Measurements from ENCODE around the gene BRI3.

The BRI3 gene

DNA sequence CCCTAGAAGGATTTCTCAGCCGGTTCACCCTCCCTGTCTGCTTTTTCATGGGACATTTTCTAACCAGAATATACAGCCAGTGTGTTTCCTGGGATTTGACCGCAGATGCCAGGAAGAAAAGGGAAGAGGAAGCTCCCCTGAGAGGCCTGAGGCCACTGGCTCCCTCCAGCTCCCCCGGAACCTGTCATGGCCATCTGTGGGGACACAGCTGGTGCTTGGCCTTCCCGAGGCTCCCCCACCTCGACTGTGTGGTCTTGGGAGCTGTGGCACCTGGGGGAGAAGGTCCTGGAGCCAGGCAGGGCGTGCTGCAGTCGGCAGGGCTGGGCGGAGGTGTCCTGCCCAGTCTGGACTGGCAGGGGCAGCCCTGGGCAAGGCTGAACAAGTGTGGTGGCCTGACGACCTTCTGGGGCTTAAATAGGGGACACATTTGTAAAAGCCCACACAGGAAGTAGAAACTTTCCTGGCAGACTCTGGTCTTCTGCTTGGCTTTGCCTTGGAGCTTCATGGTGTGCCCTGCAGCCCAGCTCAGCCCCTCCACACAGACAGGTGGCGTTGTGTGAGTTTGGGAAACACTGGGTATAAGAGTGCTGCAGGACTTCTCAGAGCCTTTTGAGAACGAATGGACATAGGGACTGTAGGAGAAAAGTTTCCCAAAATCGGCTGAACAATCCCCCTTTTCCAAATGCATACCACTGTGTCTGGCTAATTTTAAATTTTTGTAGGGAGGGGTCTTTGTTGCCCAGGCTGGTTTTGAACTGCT, 6.8 kb downstream of the BRI3 start:
- no peak for DNase-seq

GRCh38 chr7:98289333-98289875, 7.9 kb downstream of the BRI3 start:
- no peak for DNase-seq

DNA sequence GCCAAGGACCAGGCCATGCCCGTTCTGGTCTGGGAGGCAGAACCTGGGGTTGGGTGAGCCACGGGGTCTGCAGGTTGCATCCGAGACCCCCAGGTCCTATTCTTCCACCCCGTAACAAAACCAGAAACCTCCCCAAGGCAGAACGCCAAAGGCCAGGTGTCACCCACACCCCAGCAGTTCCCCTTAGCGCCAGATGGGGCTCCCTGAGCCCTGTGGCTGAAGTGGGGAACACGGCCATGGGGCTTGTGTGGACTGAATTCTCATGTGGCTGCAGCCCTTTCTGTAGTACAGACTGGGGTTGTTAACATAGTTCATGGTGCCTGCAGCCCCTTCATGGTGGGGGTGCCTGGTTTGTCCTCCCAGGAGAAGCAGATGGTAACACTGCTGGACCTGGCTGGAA, 10.2 kb downstream of the BRI3 start:
- DNase-seq: peak; percentile 19

GRCh38 chr7:98293265-98293664, 11.8 kb downstream of the BRI3 start:
- no peak for DNase-seq

DNA sequence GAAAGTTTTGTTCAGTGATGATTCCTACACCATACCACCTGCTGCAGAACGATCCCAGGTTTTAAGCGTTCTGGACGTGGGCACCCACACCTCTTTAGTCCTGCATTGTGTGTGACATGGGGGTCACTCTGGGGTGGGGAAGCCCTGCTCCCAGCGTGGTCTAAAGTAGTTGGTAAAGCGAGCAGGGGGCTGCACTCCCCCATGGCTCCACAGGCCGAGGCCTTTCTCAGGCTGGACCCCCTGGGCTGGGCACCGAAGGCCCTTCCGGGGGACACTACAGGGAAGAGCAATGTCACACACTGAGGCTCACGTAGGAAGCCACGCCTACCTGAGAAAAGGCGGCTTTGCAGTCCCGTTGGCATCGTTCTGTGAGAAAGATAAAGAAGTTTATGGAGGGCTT, 12.3 kb downstream of the BRI3 start:
- DNase-seq: no peak

GRCh38 chr7:98294326-98294725, 12.8 kb downstream of the BRI3 start:
- no peak for DNase-seq

DNA sequence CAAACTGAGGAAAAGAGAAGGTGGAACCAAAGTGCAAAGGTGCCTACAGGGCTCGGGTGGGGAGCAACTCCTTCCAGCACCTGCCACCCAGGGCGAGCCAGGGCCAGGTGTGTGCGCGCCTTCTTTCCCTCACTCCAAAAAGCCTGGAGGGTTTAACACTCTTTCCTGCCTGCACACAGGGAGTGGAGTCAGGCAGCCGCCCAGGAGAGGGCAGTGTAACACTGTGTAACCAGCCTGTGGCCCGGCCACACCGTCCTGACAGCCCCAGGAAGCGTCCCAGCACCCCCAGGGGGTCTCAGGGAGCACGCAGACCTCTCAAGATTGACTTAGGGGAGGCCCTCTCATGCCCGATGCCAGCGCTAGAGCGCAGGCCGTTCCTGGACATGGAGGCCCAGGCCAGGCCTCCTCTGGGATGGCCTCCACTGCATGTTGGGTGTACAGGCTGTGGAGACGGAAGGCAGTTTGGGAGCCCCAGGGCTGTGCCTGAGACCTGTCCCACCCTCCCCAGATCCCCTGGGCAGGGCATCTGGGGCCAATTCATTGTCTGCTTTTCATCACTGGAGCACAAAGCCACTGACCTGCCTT, 13.4 kb downstream of the BRI3 start:
- peak; percentile 91 for DNase-seq

DNA sequence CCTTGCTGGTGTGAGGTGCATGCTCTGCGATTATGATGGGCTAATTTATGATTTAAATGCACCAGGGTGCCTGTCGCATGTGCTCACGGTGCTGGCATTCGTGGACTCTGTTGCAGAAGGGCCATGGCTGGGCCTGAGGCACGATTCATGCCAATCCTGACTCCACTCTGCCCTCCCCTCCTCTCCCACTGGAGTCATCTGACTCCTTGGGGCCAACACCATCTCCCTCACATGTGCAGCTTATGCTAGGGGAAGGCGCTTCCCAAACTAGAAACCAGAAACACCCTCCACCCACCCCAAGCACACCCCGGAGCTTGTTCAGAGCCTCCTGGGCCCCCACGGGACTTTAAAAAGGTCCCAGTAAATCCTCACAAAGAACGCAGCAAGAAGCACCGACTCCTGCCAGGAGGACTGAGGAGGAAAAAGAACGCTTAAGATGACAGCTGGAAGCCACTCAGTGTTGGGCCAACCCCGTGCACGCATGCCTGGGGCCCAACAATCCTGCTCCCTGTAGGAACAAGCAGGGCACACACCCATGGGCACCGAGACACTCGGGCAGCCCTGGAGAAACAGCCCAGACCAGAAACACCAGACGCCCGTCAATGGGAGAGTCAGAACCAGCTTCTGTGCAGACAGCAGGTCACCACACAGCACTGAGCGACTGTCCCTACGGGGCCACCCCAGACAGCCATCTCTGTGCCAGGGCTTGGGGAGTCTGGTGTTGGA, 14.1 kb downstream of the BRI3 start:
- DNase-seq: no peak

DNA sequence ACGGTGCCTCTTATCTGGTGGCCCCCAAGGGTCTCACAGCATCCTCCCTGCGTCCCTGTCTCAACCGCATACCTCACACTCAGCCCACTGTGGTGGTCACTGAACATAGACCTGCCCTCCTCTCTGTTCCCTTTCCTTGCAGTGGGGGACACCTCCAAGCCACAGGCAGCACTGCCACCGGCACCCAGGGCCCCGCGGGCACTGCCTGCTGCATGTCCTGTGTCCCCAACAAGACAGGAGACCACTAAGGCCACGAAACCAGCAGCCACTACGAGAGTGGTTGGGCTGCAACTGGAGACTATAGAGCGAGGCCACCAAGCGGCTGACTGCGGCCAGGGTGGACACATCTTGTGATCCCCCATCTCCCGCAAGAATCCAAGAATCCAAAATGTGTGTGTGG, 15.3 kb downstream of the BRI3 start:
- DNase-seq: no peak

GRCh38 chr7:98297626-98298286, 16.3 kb downstream of the BRI3 start:
- DNase-seq: no peak

GRCh38 chr7:98300595-98301372, 19.3 kb downstream of the BRI3 start:
- DNase-seq: no peak

- no peak for DNase-seq
Observed at GRCh38 chr7:98301693-98302470, 20.4 kb downstream of the BRI3 start.

GRCh38 chr7:98303176-98303865, 21.8 kb downstream of the BRI3 start:
- no peak for DNase-seq

DNA sequence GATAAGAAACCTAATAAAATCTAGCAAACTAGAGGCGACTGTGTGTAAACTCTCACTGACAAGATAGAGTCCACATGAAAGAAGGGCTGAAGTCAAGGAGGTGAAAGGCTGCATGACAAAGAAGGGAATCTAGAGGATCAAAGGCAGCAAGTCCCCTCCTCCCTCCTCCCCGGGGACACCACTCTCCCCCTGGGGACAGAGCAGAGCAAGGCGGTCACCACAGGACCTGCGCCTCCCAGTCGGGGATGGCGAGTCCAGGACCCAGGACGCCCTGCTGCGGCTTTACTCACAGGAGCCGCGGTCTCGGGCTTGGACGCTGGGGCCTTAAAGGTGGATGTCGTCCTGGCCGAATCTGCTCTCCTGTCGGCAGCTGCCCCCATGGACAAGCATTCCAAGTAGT, 22.4 kb downstream of the BRI3 start:
- no peak for DNase-seq

- no peak for DNase-seq
Observed at GRCh38 chr7:98305951-98306535, 24.6 kb downstream of the BRI3 start.

GRCh38 chr7:98307971-98308466, 26.5 kb downstream of the BRI3 start:
- DNase-seq: no peak

- DNase-seq: no peak
Observed at GRCh38 chr7:98309566-98309965, 28.1 kb downstream of the BRI3 start.

- no peak for DNase-seq
Observed at GRCh38 chr7:98312201-98312600, 30.7 kb downstream of the BRI3 start.

DNA sequence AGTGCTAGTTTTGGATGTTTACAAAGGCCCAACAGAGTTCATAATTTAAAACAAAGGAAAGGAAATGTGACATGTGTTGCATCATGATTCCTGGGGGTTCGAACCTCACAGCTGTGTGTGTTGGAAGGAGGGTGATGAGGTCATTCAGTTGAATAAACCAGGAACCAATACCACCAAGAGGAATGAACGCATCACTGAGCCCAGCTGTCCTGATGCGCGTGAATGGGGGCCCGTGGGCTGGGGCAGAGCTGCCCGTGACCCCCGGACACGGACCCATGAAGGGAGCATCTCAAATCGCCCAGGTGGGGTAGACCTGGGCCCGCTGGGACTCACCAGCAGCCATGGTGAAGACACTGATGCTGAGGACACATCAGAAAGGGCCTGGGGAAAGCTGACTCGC, 33.0 kb downstream of the BRI3 start:
- DNase-seq: no peak

DNA sequence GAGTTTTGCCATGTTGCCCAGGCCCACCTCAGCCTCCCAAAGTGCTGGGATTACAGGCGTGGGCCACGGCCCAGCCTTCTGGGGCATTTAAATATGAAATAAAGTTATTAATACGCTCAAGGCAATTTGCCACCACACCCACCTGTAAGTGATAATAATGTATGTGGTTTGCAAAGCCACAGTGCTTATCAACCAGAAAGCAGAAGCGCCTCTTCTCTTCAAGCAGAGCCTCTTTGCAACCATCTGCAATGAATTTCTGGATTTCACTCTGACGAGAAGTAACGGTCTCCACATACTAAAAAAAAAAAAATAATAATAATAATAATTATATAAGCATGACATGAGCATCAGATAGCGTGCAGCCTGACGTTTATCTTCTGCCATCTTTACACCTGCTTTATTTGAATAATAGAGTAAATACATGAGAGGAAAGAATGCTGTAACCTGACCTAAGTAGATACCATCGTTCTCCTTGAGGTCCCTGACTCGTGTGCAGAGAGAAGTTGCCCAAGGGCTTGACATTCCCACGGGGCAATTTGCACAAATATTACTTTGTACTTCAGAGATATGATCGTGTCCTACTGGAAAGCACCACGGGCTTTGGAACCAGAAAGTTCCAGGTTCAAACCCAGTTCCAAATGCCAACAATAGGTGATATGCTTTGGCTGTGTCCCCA, 34.0 kb downstream of the BRI3 start:
- no peak for DNase-seq

Measured in DMS53 (cell line).